Adrenal gland (tissue), 5 donors: ENCODE measurements around the gene WLS.

ENCODE experiments used
- POLR2A ChIP-seq, 2 donors: fragments of 450-650 bp; IDR thresholded peaks; one replicate each; pipeline ENCODE4 v1.6.1; 2017; ENCODE audit warnings: antibody characterized with exemption in 2 of 2, mild to moderate bottlenecking in 2 of 2, moderate library complexity in 1 of 2
- TF ChIP-seq, protein P1 (sequence below), 6 experiments: fragments of 450-650 bp in 4 of 6; fragments of 200-600 bp in 2 of 6; sonication (generic) in 1 of 6; IDR thresholded peaks; 1 replicate in 5 of 6; 2 replicates in 1 of 6; pipeline versions ENCODE4 v1.5.1 to v1.8.0; 2016 to 2021; ENCODE audit warnings: antibody characterized with exemption in 6 of 6, mild to moderate bottlenecking in 2 of 6, moderate library complexity in 1 of 6
- donor health status: DM: no; HTN: no; CAD: no.

GRCh38 chr1:68166348-68166747, 66.0 kb downstream of the WLS start:
- TF ChIP-seq, protein P1, sequence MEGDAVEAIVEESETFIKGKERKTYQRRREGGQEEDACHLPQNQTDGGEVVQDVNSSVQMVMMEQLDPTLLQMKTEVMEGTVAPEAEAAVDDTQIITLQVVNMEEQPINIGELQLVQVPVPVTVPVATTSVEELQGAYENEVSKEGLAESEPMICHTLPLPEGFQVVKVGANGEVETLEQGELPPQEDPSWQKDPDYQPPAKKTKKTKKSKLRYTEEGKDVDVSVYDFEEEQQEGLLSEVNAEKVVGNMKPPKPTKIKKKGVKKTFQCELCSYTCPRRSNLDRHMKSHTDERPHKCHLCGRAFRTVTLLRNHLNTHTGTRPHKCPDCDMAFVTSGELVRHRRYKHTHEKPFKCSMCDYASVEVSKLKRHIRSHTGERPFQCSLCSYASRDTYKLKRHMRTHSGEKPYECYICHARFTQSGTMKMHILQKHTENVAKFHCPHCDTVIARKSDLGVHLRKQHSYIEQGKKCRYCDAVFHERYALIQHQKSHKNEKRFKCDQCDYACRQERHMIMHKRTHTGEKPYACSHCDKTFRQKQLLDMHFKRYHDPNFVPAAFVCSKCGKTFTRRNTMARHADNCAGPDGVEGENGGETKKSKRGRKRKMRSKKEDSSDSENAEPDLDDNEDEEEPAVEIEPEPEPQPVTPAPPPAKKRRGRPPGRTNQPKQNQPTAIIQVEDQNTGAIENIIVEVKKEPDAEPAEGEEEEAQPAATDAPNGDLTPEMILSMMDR (IDR thresholded peaks at IDR 0.05): no peak
- no peak for TF ChIP-seq POLR2A (IDR thresholded peaks at IDR 0.05)
